ENCODE data around the gene FRS3. TPM values are rescaled to one million over a fixed set of nuclear protein-coding genes. Genes with fewer than 3 reads are reported as not detected.

FRS3 gene
- total and polyA plus RNA-seq, 2 of the 13 experiments (the other 11 are each of a cell fraction or from before 2014, with no cell fraction given), result 3.0 to 7.4 TPM

- TF ChIP-seq YY1 (IDR thresholded peaks at IDR 0.05; ENCODE audit: insufficient read depth, insufficient replicate concordance, low read depth, low read length) (peak; percentile 37), SOX6 (IDR thresholded peaks at IDR 0.05) (no peak), SOX6 (CRISPR knock-in tag; IDR thresholded peaks at IDR 0.05) (peak; percentile 44), GTF2F1 (IDR thresholded peaks at IDR 0.05; ENCODE audit: low read length) (no peak), NFKB2 (CRISPR knock-in tag; IDR thresholded peaks at IDR 0.05; ENCODE audit: borderline replicate concordance) (0 out of 2 replicates have a peak, but pooled peaks have one; percentile 69), ATF6 (CRISPR knock-in tag; conservative IDR thresholded peaks at IDR 0.05) (no peak), ZNF256 (CRISPR knock-in tag; conservative IDR thresholded peaks at IDR 0.05) (no peak), ZBTB38 (CRISPR knock-in tag; IDR thresholded peaks at IDR 0.05) (peak; percentile 37; the same call in 1 of the 2 replicates), SSRP1 (CRISPR knock-in tag; IDR thresholded peaks at IDR 0.05) (peak; percentile 5; the same call in 1 of the 2 replicates), ZSCAN25 (CRISPR knock-in tag; IDR thresholded peaks at IDR 0.05) (0 out of 2 replicates have a peak, but pooled peaks have one; percentile 36), SP1 (IDR thresholded peaks at IDR 0.05) (no peak), SP1 (CRISPR knock-in tag; IDR thresholded peaks at IDR 0.05) (peak; percentile 28; the same call in 1 of the 2 replicates), FOXA1 (IDR thresholded peaks at IDR 0.05) (no peak), FOXA1 (CRISPR knock-in tag; IDR thresholded peaks at IDR 0.05) (0 out of 2 replicates have a peak, but pooled peaks have one; percentile 4), ZSCAN29 (CRISPR knock-in tag; conservative IDR thresholded peaks at IDR 0.05) (peak; percentile 40; the same call in 1 of the 2 replicates), EP300 (IDR thresholded peaks at IDR 0.05; ENCODE audit: low read depth in 2 of 2, low read length in 2 of 2) (no peak), EP300 (CRISPR knock-in tag; IDR thresholded peaks at IDR 0.05; ENCODE audit: borderline replicate concordance) (no peak), HOXA7 (CRISPR knock-in tag; IDR thresholded peaks at IDR 0.05) (no peak), ZNF543 (CRISPR knock-in tag; IDR thresholded peaks at IDR 0.05) (no peak), SRSF9 (IDR thresholded peaks at IDR 0.05; ENCODE audit: borderline replicate concordance, insufficient read depth, low read depth, low read length, poor library complexity, severe bottlenecking) (no peak), ZNF142 (CRISPR knock-in tag; IDR thresholded peaks at IDR 0.05) (no peak; the same call in none of the 2 replicates)
- TF ChIP-seq, protein P1, sequence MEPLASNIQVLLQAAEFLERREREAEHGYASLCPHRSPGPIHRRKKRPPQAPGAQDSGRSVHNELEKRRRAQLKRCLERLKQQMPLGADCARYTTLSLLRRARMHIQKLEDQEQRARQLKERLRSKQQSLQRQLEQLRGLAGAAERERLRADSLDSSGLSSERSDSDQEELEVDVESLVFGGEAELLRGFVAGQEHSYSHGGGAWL (CRISPR knock-in tag; IDR thresholded peaks at IDR 0.05), result 0 out of 2 replicates have a peak, but pooled peaks have one; percentile 48
These were observed 45.7 kb downstream of the FRS3 start (continued) for GRCh38 chr6:41733707-41734665.
